Transverse colon (tissue), 4 donors: ENCODE measurements around the gene XYLT1. TPM values are rescaled to one million over a fixed set of nuclear protein-coding genes. Genes with fewer than 3 reads are reported as not detected.
A peak's percentile ranks its signal among the peaks of the same experiment; 100 is the strongest.

Source experiments
- DNase-seq: peaks from one replicate; pipeline ENCODE4 v3.0.0-alpha.2; 2019
- H3K27ac ChIP-seq, 4 donors: fragments of 200-600 bp; sonication (generic); 2 replicates each; pipeline ENCODE4 v1.5.1; 2016 to 2018; ENCODE audit warnings: inconsistent platforms in 4 of 4
- H3K27me3 ChIP-seq: fragments of 200-600 bp; sonication (generic); 2 replicates; pipeline ENCODE4 v1.5.1; 2017; ENCODE audit warnings: inconsistent platforms
- H3K36me3 ChIP-seq, 4 donors: fragments of 200-600 bp; sonication (generic); 2 replicates each; pipeline ENCODE4 v1.5.1; 2017 to 2019; ENCODE audit warnings: inconsistent platforms in 4 of 4
- H3K4me1 ChIP-seq, 4 donors: fragments of 200-600 bp; sonication (generic); 2 replicates each; pipeline ENCODE4 v1.5.1; 2017 to 2020; ENCODE audit warnings: inconsistent platforms in 4 of 4
- H3K4me3 ChIP-seq, 4 donors: fragments of 200-600 bp; sonication (generic); 1 replicate in 1 of 4; 2 replicates in 3 of 4; pipeline versions ENCODE4 v1.5.1 to v1.6.1; 2017 to 2019; ENCODE audit warnings: inconsistent platforms in 4 of 4
- H3K9me3 ChIP-seq, 2 donors: fragments of 200-600 bp; sonication (generic); 2 replicates each; pipeline ENCODE4 v1.5.1; 2017 to 2019; ENCODE audit warnings: inconsistent platforms in 2 of 2
- CTCF ChIP-seq, 5 experiments: fragments of 200-600 bp in 3 of 5; fragments of 450-650 bp in 2 of 5; sonication (generic) in 3 of 5; IDR thresholded peaks; 1 replicate in 2 of 5; 2 replicates in 3 of 5; pipeline ENCODE4 v1.5.1; 2016 to 2017; ENCODE audit warnings: antibody characterized with exemption in 5 of 5, inconsistent platforms in 3 of 5, mild to moderate bottlenecking in 2 of 5, moderate library complexity in 1 of 5
- EP300 ChIP-seq: sonication (generic); formaldehyde crosslinking; IDR thresholded peaks from one replicate; pipeline ENCODE4 v1.6.1; 2017; ENCODE audit warnings: antibody characterized with exemption, low read depth
- POLR2A ChIP-seq: fragments of 450-650 bp; IDR thresholded peaks from one replicate; pipeline ENCODE4 v1.6.1; 2016; ENCODE audit warnings: antibody characterized with exemption, mild to moderate bottlenecking, moderate library complexity
- POLR2AphosphoS5 ChIP-seq, 3 donors: sonication (generic); formaldehyde crosslinking; IDR thresholded peaks; one replicate each; pipeline ENCODE4 v1.6.1; 2016; ENCODE audit warnings: antibody characterized with exemption in 3 of 3
- WGBS, 2 donors: methylation state at CpG; one replicate each; pipeline ENCODE4 v1.1.5; 2018; ENCODE audit warnings: low coverage in 1 of 2; 5-methylcytosine and 5-hydroxymethylcytosine counted together
- in situ Hi-C, 4 donors: fragments of 200-750 bp; cut with MboI; loops; one replicate each; pipeline versions ENCODE4 v1.15.0 to v1.15.1; 2017; ENCODE audit warnings: low sequenced_read_pairs in 3 of 4, low pct_ligation_motif_present in 1 of 4, low pct_unique_long_range_greater_than_20kb in 1 of 4
- intact Hi-C: fragments of 100-400 bp; cut with DNase I; formaldehyde crosslinking; loops from one replicate; pipeline ENCODE4 v1.15.1; 2023; ENCODE audit warnings: low total_unique reads
- total RNA-seq, 4 donors: library from RNA; depleted of rRNA; stranded (reverse); fragments of >200 nt; gene quantifications; one replicate each; pipeline ENCODE4 v1.1.0, GENCODE V29; 2016

The XYLT1 gene
- total RNA-seq, 4 donors from 2014 or later = 22.3 to 44.6 (median 39.4) TPM

DNA sequence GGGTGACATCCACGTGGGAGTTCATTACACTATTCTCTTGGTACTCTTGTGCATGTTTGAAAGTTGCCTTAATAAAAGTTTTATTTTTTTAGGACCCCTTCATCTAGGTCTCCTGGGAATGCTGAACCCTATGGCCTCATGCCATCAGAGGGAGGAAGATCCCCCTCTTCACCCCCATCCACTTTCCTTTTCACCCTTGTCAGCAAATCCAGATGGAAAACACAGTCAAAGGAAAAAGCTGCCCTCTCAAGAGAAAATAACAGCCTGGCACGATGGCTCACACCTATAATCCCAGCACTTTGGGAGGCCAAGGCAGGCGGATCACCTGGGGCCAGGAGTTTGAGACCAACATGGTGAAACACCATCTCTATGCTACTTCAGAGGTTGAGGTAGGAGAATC lies 274.2 kb downstream of the XYLT1 start:
- peaks cover 0 to 13% (median 4%) of the 10 kb centered on the region in 4 donors for H3K36me3 ChIP-seq
- intact Hi-C loops = loop anchor here (10.0 kb wide), 1 partner anchor 268 kb away; no protein-coding TSS in a partner anchor
- DNase-seq = no peak
- in situ Hi-C loops = loop anchor here in 2 of 4 donors (10.0 kb wide), 2 partner anchors 268 to 278 kb away; partner anchors contain the start of gene XYLT1 (in 1 of the 2)
- no peak overlapping the region for H3K27ac ChIP-seq
- H3K9me3 ChIP-seq = no peaks in the 10 kb centered on the region
- H3K4me1 ChIP-seq = no peaks in the 10 kb centered on the region
- H3K27me3 ChIP-seq = no peaks in the 10 kb centered on the region
- H3K4me3 ChIP-seq = no peak overlapping the region
- WGBS, 2 donors = 64 to 87% methylated on average over 1 to 3 of the region's 3 CpGs
- no peak for TF ChIP-seq POLR2A
- TF ChIP-seq POLR2AphosphoS5 (IDR thresholded peaks at IDR 0.05) = no peak
- no peak for TF ChIP-seq EP300
- no peak for TF ChIP-seq CTCF (IDR thresholded peaks at IDR 0.05)

GRCh38 chr16:17194190-17194780 lies 276.5 kb downstream of the XYLT1 start:
- H3K27me3 ChIP-seq = no peaks in the 10 kb centered on the region
- DNase-seq = peak; percentile 65
- TF ChIP-seq POLR2AphosphoS5 (IDR thresholded peaks at IDR 0.05) (no peak), CTCF (IDR thresholded peaks at IDR 0.05) (peak; percentile 68 to 86 (median 72)), EP300 (no peak), POLR2A (no peak)
- H3K9me3 ChIP-seq = no peaks in the 10 kb centered on the region
- H3K36me3 ChIP-seq = peaks cover 0 to 12% (median 2%) of the 10 kb centered on the region in 4 donors
- H3K27ac ChIP-seq = no peak overlapping the region
- no peaks in the 10 kb centered on the region for H3K4me1 ChIP-seq
- in situ Hi-C loops (loop anchor here in 2 of 4 donors (10.0 kb wide), 2 partner anchors 271 to 281 kb away; partner anchors contain the start of gene XYLT1 (in 1 of the 2)), intact Hi-C loops (loop anchor here (10.0 kb wide), 1 partner anchor 271 kb away; no protein-coding TSS in a partner anchor)
- WGBS, 2 donors = 64% methylated on average over 14 of the region's 14 CpGs; no CpG with 5 or more reads in 1 of the 2 donors
- no peak overlapping the region for H3K4me3 ChIP-seq

GRCh38 chr16:17193566-17194100 lies 277.1 kb downstream of the XYLT1 start:
- Histone ChIP-seq H3K4me3 (no peak overlapping the region), H3K36me3 (peaks cover 0 to 8% (median 2%) of the 10 kb centered on the region in 4 donors), H3K9me3 (no peaks in the 10 kb centered on the region), H3K4me1 (no peaks in the 10 kb centered on the region), H3K27ac (no peak overlapping the region), H3K27me3 (no peaks in the 10 kb centered on the region)
- in situ Hi-C loops = loop anchor here in 2 of 4 donors (10.0 kb wide), 2 partner anchors 271 to 281 kb away; partner anchors contain the start of gene XYLT1 (in 1 of the 2)
- WGBS, 2 donors = 84 to 100% methylated on average over 1 to 6 of the region's 6 CpGs
- no peak for TF ChIP-seq CTCF (IDR thresholded peaks at IDR 0.05)
- no peak for TF ChIP-seq POLR2A
- TF ChIP-seq EP300 = no peak
- no peak for TF ChIP-seq POLR2AphosphoS5 (IDR thresholded peaks at IDR 0.05)
- intact Hi-C loops = loop anchor here (10.0 kb wide), 1 partner anchor 271 kb away; no protein-coding TSS in a partner anchor
- DNase-seq = no peak

DNA sequence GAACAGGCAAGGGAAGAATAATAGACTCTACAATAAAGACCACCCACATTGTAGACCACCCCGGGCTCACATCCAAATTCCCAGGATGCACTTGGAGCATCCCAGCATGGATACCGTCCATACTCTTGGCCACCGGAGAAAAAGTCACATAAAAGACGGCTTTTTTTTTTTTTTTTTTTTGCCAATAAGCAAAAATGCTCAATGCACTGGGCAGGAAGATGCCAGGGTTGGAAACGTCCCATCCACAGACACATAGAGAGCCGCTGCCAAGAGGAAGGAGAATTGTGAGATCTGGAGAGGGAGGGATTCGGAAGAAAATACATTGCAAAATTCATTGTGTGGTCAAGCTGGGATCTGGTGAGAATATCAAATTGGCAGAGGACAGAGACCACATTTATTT lies 286.7 kb downstream of the XYLT1 start:
- H3K9me3 ChIP-seq = no peaks in the 10 kb centered on the region
- 79 to 83% methylated on average over 7 of the region's 7 CpGs for WGBS, 2 donors
- in situ Hi-C loops (no loop called here), intact Hi-C loops (no loop called here)
- no peaks in the 10 kb centered on the region for H3K27me3 ChIP-seq
- DNase-seq = no peak
- no peak overlapping the region for H3K27ac ChIP-seq
- H3K36me3 ChIP-seq = peaks cover 0 to 4% (median 0%) of the 10 kb centered on the region in 4 donors
- H3K4me3 ChIP-seq = no peak overlapping the region
- TF ChIP-seq EP300 = no peak
- TF ChIP-seq POLR2AphosphoS5 (IDR thresholded peaks at IDR 0.05) = no peak
- TF ChIP-seq POLR2A = no peak
- TF ChIP-seq CTCF (IDR thresholded peaks at IDR 0.05) = no peak
- H3K4me1 ChIP-seq = no peaks in the 10 kb centered on the region
